HepG2 (cell line): ENCODE measurements around the gene TMX4. TPM values are rescaled to one million over a fixed set of nuclear protein-coding genes. Genes with fewer than 3 reads are reported as not detected.

Experiments
- HMGXB4 ChIP-seq, 2 experiments: sonication (generic) in 1 of 2; formaldehyde crosslinking in 1 of 2; IDR thresholded peaks; 2 replicates each; pipeline versions ENCODE4 v1.4.0 to v1.6.1; 2018 to 2020; ENCODE audit warnings: missing genetic modification reagents in 2 of 2, borderline replicate concordance in 1 of 2, low read depth in 1 of 2, mild to moderate bottlenecking in 1 of 2, missing biosample characterization in 1 of 2
- HOXD1 ChIP-seq: sonication (generic); formaldehyde crosslinking; IDR thresholded peaks from 2 replicates; pipeline ENCODE4 v1.5.0; 2020; ENCODE audit warnings: missing genetic modification reagents
- MAFK ChIP-seq, 2 experiments: IDR thresholded peaks in 1 of 2; conservative IDR thresholded peaks in 1 of 2; 2 replicates each; pipeline ENCODE4 v1.6.1; 2011; ENCODE audit warnings: improper control_type of control experiment in 2 of 2, low read length in 2 of 2
- MEF2D ChIP-seq: sonication (generic); formaldehyde crosslinking; IDR thresholded peaks from 2 replicates; pipeline ENCODE4 v1.5.1; 2020; ENCODE audit warnings: mild to moderate bottlenecking, missing genetic modification reagents
- NCOA2 ChIP-seq: sonication (generic); formaldehyde crosslinking; IDR thresholded peaks from 2 replicates; pipeline ENCODE4 v1.8.0; 2022; ENCODE audit warnings: inconsistent platforms
- REXO4 ChIP-seq: sonication (generic); formaldehyde crosslinking; IDR thresholded peaks from 2 replicates; pipeline ENCODE4 v1.8.0; 2022; ENCODE audit warnings: missing genetic modification reagents, mild to moderate bottlenecking, borderline replicate concordance
- STAG1 ChIP-seq: sonication (generic); formaldehyde crosslinking; IDR thresholded peaks from 2 replicates; pipeline ENCODE4 v1.4.0; 2020; ENCODE audit warnings: missing genetic modification reagents
- TMF1 ChIP-seq: sonication (generic); formaldehyde crosslinking; IDR thresholded peaks from 2 replicates; pipeline ENCODE4 v1.8.1; 2022; ENCODE audit warnings: low read depth, missing genetic modification reagents
- ZBTB33 ChIP-seq: sonication (generic); formaldehyde crosslinking; IDR thresholded peaks from 2 replicates; pipeline ENCODE4 v1.4.0; 2020; ENCODE audit warnings: missing genetic modification reagents
- ZGPAT ChIP-seq: IDR thresholded peaks from 2 replicates; pipeline ENCODE4 v1.6.1; 2016; ENCODE audit warnings: mild to moderate bottlenecking
- ZNF3 ChIP-seq: IDR thresholded peaks from 2 replicates; pipeline ENCODE4 v1.7.0; 2017; ENCODE audit warnings: inconsistent platforms
- ZSCAN9 ChIP-seq: IDR thresholded peaks from 2 replicates; pipeline ENCODE4 v1.6.1; 2016; ENCODE audit warnings: borderline replicate concordance
- polyA plus RNA-seq, 8 experiments: library from polyadenylated mRNA; depleted of rRNA in 3 of 8; stranded (reverse) in 7 of 8; unstranded in 1 of 8; fragments of >200 nt; fragmentation: Illumina TruSeq in 4 of 8; extraction: Trizol in 4 of 8; gene quantifications; 2 replicates each; pipeline versions ENCODE4 v1.2.1 to v1.2.3, GENCODE V29; 2011 to 2016; ENCODE audit warnings: low read depth in 4 of 8, missing spikeins in 1 of 8, mixed read lengths in 1 of 8; ENCODE audit not compliant: insufficient read depth in 1 of 8
- total RNA-seq, 5 experiments: library from RNA; depleted of rRNA; stranded (reverse); fragments of >200 nt; fragmentation: Illumina TruSeq; extraction: Trizol; gene quantifications; 2 replicates each; pipeline ENCODE4 v1.2.3, GENCODE V29; 2016; ENCODE audit warnings: low read depth in 1 of 5
- TF ChIP-seq, protein P1 (sequence below): sonication (generic); formaldehyde crosslinking; IDR thresholded peaks from 2 replicates; pipeline ENCODE4 v1.5.1; 2020; ENCODE audit warnings: mild to moderate bottlenecking, missing genetic modification reagents, borderline replicate concordance
- TF ChIP-seq, protein P2 (sequence below): sonication (generic); formaldehyde crosslinking; IDR thresholded peaks from 2 replicates; pipeline ENCODE4 v1.8.0; 2022; ENCODE audit warnings: mild to moderate bottlenecking, missing genetic modification reagents

The TMX4 gene
- total and polyA plus RNA-seq, 2 of the 13 experiments (the other 11 are each of a cell fraction or from before 2014, with no cell fraction given): 7.6 to 21.4 TPM

GRCh38 chr20:7980332-7981046, 39.1 kb downstream of the TMX4 start (continued):
- TF ChIP-seq, protein P1, sequence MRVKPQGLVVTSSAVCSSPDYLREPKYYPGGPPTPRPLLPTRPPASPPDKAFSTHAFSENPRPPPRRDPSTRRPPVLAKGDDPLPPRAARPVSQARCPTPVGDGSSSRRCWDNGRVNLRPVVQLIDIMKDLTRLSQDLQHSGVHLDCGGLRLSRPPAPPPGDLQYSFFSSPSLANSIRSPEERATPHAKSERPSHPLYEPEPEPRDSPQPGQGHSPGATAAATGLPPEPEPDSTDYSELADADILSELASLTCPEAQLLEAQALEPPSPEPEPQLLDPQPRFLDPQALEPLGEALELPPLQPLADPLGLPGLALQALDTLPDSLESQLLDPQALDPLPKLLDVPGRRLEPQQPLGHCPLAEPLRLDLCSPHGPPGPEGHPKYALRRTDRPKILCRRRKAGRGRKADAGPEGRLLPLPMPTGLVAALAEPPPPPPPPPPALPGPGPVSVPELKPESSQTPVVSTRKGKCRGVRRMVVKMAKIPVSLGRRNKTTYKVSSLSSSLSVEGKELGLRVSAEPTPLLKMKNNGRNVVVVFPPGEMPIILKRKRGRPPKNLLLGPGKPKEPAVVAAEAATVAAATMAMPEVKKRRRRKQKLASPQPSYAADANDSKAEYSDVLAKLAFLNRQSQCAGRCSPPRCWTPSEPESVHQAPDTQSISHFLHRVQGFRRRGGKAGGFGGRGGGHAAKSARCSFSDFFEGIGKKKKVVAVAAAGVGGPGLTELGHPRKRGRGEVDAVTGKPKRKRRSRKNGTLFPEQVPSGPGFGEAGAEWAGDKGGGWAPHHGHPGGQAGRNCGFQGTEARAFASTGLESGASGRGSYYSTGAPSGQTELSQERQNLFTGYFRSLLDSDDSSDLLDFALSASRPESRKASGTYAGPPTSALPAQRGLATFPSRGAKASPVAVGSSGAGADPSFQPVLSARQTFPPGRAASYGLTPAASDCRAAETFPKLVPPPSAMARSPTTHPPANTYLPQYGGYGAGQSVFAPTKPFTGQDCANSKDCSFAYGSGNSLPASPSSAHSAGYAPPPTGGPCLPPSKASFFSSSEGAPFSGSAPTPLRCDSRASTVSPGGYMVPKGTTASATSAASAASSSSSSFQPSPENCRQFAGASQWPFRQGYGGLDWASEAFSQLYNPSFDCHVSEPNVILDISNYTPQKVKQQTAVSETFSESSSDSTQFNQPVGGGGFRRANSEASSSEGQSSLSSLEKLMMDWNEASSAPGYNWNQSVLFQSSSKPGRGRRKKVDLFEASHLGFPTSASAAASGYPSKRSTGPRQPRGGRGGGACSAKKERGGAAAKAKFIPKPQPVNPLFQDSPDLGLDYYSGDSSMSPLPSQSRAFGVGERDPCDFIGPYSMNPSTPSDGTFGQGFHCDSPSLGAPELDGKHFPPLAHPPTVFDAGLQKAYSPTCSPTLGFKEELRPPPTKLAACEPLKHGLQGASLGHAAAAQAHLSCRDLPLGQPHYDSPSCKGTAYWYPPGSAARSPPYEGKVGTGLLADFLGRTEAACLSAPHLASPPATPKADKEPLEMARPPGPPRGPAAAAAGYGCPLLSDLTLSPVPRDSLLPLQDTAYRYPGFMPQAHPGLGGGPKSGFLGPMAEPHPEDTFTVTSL: 0 out of 2 replicates have a peak, but pooled peaks have one; percentile 37
- no peak for TF ChIP-seq MEF2D (CRISPR knock-in tag)
- 0 out of 2 replicates have a peak, but pooled peaks have one; percentile 16 for TF ChIP-seq NCOA2 (CRISPR knock-in tag)
- TF ChIP-seq, protein P2, sequence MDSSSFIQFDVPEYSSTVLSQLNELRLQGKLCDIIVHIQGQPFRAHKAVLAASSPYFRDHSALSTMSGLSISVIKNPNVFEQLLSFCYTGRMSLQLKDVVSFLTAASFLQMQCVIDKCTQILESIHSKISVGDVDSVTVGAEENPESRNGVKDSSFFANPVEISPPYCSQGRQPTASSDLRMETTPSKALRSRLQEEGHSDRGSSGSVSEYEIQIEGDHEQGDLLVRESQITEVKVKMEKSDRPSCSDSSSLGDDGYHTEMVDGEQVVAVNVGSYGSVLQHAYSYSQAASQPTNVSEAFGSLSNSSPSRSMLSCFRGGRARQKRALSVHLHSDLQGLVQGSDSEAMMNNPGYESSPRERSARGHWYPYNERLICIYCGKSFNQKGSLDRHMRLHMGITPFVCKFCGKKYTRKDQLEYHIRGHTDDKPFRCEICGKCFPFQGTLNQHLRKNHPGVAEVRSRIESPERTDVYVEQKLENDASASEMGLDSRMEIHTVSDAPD (CRISPR knock-in tag): no peak
- peak; percentile 18; the same call in 1 of the 2 replicates for TF ChIP-seq ZSCAN9 (CRISPR knock-in tag)
- TF ChIP-seq HOXD1: no peak
- TF ChIP-seq ZNF3: no peak
- TF ChIP-seq HMGXB4 (CRISPR knock-in tag; IDR thresholded peaks at IDR 0.05; ENCODE audit: borderline replicate concordance in 1 of 2, low read depth in 1 of 2): peak; percentile 38 to 70; a peak in 2 of 4 replicates
- 0 out of 4 replicates have a peak, but pooled peaks of 1 of the 2 experiments have one; percentile 5 for TF ChIP-seq MAFK (conservative IDR thresholded peaks at IDR 0.05 in 1 of 2, IDR thresholded peaks at IDR 0.05 in 1 of 2; ENCODE audit: low read length in 2 of 2)
- peak; percentile 72 for TF ChIP-seq STAG1 (CRISPR knock-in tag)
- TF ChIP-seq ZBTB33 (CRISPR knock-in tag): no peak
- TF ChIP-seq ZGPAT (CRISPR knock-in tag): 0 out of 2 replicates have a peak, but pooled peaks have one; percentile 21
- TF ChIP-seq TMF1 (CRISPR knock-in tag): no peak
- no peak for TF ChIP-seq REXO4 (CRISPR knock-in tag)
